HG03060 (cell line): ENCODE data around the gene DNM3.
A peak's percentile ranks its signal among the peaks of the same experiment; 100 is the strongest.

ENCODE experiments used
- ATAC-seq: cut with Tn5 transposase; IDR thresholded peaks from one replicate; pipeline ENCODE4 v1.9.1; 2021; ENCODE audit warnings: low read depth, moderate number of reproducible peaks; ENCODE audit not compliant: unreplicated experiment

The DNM3 gene

GRCh38 chr1:171966426-171967220 is 125.3 kb downstream of the DNM3 start:
- no peak for ATAC-seq

GRCh38 chr1:171969226-171969625 is 127.9 kb downstream of the DNM3 start:
- no peak for ATAC-seq

GRCh38 chr1:171969813-171970212 is 128.5 kb downstream of the DNM3 start:
- no peak for ATAC-seq

GRCh38 chr1:171972846-171973245 is 131.5 kb downstream of the DNM3 start:
- no peak for ATAC-seq

GRCh38 chr1:171973421-171973820 is 132.1 kb downstream of the DNM3 start:
- ATAC-seq: no peak

GRCh38 chr1:171981303-171981702 is 140.0 kb downstream of the DNM3 start:
- no peak for ATAC-seq

GRCh38 chr1:171983584-171983983 is 142.3 kb downstream of the DNM3 start:
- ATAC-seq: no peak

- ATAC-seq: no peak
These were observed 143.0 kb downstream of the DNM3 start for GRCh38 chr1:171984262-171984661.

GRCh38 chr1:171984850-171985485 is 143.7 kb downstream of the DNM3 start:
- peak; percentile 69 for ATAC-seq

GRCh38 chr1:171985639-171986038 is 144.3 kb downstream of the DNM3 start:
- ATAC-seq: no peak

GRCh38 chr1:171988243-171988885 is 147.1 kb downstream of the DNM3 start:
- no peak for ATAC-seq

GRCh38 chr1:171990371-171990770 is 149.1 kb downstream of the DNM3 start:
- no peak for ATAC-seq

GRCh38 chr1:171994293-171994692 is 153.0 kb downstream of the DNM3 start:
- ATAC-seq: no peak

GRCh38 chr1:171995573-171995972 is 154.3 kb downstream of the DNM3 start:
- ATAC-seq: no peak

GRCh38 chr1:171997936-171998335 is 156.6 kb downstream of the DNM3 start:
- no peak for ATAC-seq

GRCh38 chr1:171998711-171999110 is 157.4 kb downstream of the DNM3 start:
- no peak for ATAC-seq

- no peak for ATAC-seq
These were observed 158.5 kb downstream of the DNM3 start for GRCh38 chr1:171999756-172000155.

GRCh38 chr1:172001288-172001687 is 160.0 kb downstream of the DNM3 start:
- no peak for ATAC-seq

- no peak for ATAC-seq
These were observed 161.5 kb downstream of the DNM3 start for GRCh38 chr1:172002725-172003345.

- ATAC-seq: no peak
These were observed 162.7 kb downstream of the DNM3 start for GRCh38 chr1:172003766-172004530.
